ENCODE data around the gene ZNF12.

DNA sequence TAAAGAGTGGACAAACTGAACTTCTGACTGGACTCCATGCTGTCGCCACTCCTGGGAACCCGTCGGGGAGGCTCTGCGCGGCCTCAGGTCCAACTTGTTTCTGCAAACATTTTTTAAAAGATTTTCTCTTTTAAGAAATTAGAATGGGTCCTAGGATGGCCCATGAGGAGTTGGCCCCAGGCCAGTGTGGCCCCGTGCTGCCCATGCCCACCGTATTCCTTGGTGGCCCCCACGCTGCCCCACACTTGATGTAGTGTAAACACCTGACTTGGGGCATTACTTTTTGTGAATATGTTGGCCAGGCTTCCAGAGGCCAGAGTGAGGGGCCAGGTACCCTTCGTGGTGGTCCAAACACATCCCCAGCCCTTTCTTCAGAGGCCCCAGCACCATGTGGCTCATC is 50.3 kb downstream of the ZNF12 start:
- no peak for TF ChIP-seq POLR2A (IDR thresholded peaks at IDR 0.05; ENCODE audit: low read length)
- no peak for TF ChIP-seq GATA1 (IDR thresholded peaks at IDR 0.05; ENCODE audit: low read depth, low read length)

Data from erythroblast (primary cell).